HCT116 (cell line): Measurements from ENCODE around the gene NDUFB10. TPM values are rescaled to one million over a fixed set of nuclear protein-coding genes. Genes with fewer than 3 reads are reported as not detected.

ENCODE experiments used
- ATAC-seq: fragments of 200-7000 bp; cut with Tn5 transposase; 2 replicates; pipeline ENCODE4 v1.9.1; 2020; ENCODE audit warnings: mild to moderate bottlenecking, moderate library complexity
- BruUV-seq: library from RNA; stranded (reverse); fragments of 400-500 nt; replicated peaks from 2 replicates; lab custom pipeline; 2021; lab: Mats Ljungman, UMichigan
- CTCF ChIA-PET: fragments of 300-600 bp; sonication (Branson Sonifier 250); formaldehyde crosslinking; loops from one replicate; lab custom pipeline; 2021; ENCODE audit warnings: antibody characterized with exemption; lab: Charles Lee
- POLR2A ChIA-PET: fragments of 300-600, 350-600 bp; sonication (Branson Sonifier 250); formaldehyde crosslinking; loops from one replicate; lab custom pipeline; 2021; ENCODE audit warnings: antibody characterized with exemption; lab: Charles Lee
- RAD21 ChIA-PET, 2 experiments: fragments of 300-600 bp; sonication (Branson Sonifier 250); formaldehyde crosslinking; loops; one replicate each; lab custom pipeline; 2023; ENCODE audit warnings: low total read pairs in 2 of 2; ENCODE audit not compliant: uncharacterized antibody in 2 of 2, unreplicated experiment in 2 of 2, low non-redundant PET in 1 of 2; lab: Charles Lee
- DNase-seq: peaks from one replicate; pipeline ENCODE4 v3.0.0-alpha.2; 2010; ENCODE audit warnings: low read depth, low spot score
- H2AFZ ChIP-seq: fragments of 200-600 bp; shearing (Covaris generic), sonication (generic); 2 replicates; pipeline ENCODE4 v1.6.1; 2017; ENCODE audit warnings: low read depth, mixed run types, mixed read lengths, antibody characterized with exemption, low read length; ENCODE audit not compliant: poor library complexity, severe bottlenecking
- H3K27ac ChIP-seq: 2 replicates; pipeline ENCODE4 v1.5.1; 2012; ENCODE audit warnings: low read depth, low read length
- H3K27me3 ChIP-seq: fragments of 200-600 bp; sonication (generic); 2 replicates; pipeline ENCODE4 v1.6.1; 2016; ENCODE audit warnings: mixed run types, low read length, mixed read lengths; ENCODE audit not compliant: insufficient read depth
- H3K36me3 ChIP-seq, 2 experiments: fragments of 200-500 bp in 1 of 2; fragments of 200-600 bp in 1 of 2; sonication (Bioruptor generic) in 1 of 2; sonication (generic) in 1 of 2; 2 replicates each; pipeline versions ENCODE4 v1.5.1 to v1.6.1; 2014 to 2016; ENCODE audit warnings: low read length in 2 of 2, inconsistent platforms in 1 of 2, mixed read lengths in 1 of 2, mixed run types in 1 of 2; ENCODE audit not compliant: insufficient read depth in 2 of 2, control insufficient read depth in 1 of 2
- H3K4me1 ChIP-seq, 2 experiments: fragments of 200-600 bp in 1 of 2; sonication (generic) in 1 of 2; 2 replicates each; pipeline versions ENCODE4 v1.5.1 to v1.6.1; 2012 to 2017; ENCODE audit warnings: low read length in 2 of 2, inconsistent platforms in 1 of 2, mild to moderate bottlenecking in 1 of 2, mixed read lengths in 1 of 2, mixed run types in 1 of 2, moderate library complexity in 1 of 2; ENCODE audit not compliant: insufficient read depth in 2 of 2, control insufficient read depth in 1 of 2
- H3K4me2 ChIP-seq: fragments of 200-600 bp; sonication (generic); 2 replicates; pipeline ENCODE4 v1.6.1; 2017; ENCODE audit warnings: mixed run types, low read length, mixed read lengths
- H3K4me3 ChIP-seq, 2 experiments: fragments of 200-600 bp in 1 of 2; sonication (generic) in 1 of 2; replicated peaks in 1 of 2; 2 replicates each; pipeline ENCODE4 v1.5.1; 2011 to 2016; ENCODE audit warnings: low read length in 2 of 2, control low read depth in 1 of 2, low read depth in 1 of 2, mild to moderate bottlenecking in 1 of 2, mixed read lengths in 1 of 2, mixed run types in 1 of 2
- H3K79me2 ChIP-seq: fragments of 200-600 bp; sonication (generic); 2 replicates; pipeline ENCODE4 v1.6.1; 2017; ENCODE audit warnings: mild to moderate bottlenecking, mixed run types, low read length, moderate library complexity, mixed read lengths; ENCODE audit not compliant: insufficient read depth
- H3K9ac ChIP-seq: fragments of 200-600 bp; sonication (generic); 2 replicates; pipeline ENCODE4 v1.6.1; 2016; ENCODE audit warnings: low read length, mixed read lengths
- H3K9me2 ChIP-seq: fragments of 200-600 bp; sonication (generic), shearing (Covaris generic); 2 replicates; pipeline ENCODE4 v1.6.1; 2017; ENCODE audit warnings: mixed run types, mild to moderate bottlenecking, moderate library complexity; ENCODE audit not compliant: insufficient read depth
- H3K9me3 ChIP-seq, 2 experiments: fragments of 200-500 bp in 1 of 2; fragments of 200-600 bp in 1 of 2; sonication (Bioruptor generic) in 1 of 2; sonication (generic) in 1 of 2; 2 replicates each; pipeline ENCODE4 v1.6.1; 2014 to 2017; ENCODE audit warnings: low read length in 2 of 2, mixed read lengths in 2 of 2, inconsistent platforms in 1 of 2, low read depth in 1 of 2, mild to moderate bottlenecking in 1 of 2, mixed run types in 1 of 2, moderate library complexity in 1 of 2; ENCODE audit not compliant: control insufficient read depth in 1 of 2, insufficient read depth in 1 of 2
- H4K20me1 ChIP-seq: fragments of 200-600 bp; sonication (generic), shearing (Covaris generic); 2 replicates; pipeline ENCODE4 v1.6.1; 2017; ENCODE audit warnings: mixed run types, mild to moderate bottlenecking, moderate library complexity; ENCODE audit not compliant: insufficient read depth
- EZH2phosphoT487 ChIP-seq: fragments of 200-600 bp; IDR thresholded peaks from 2 replicates; pipeline ENCODE4 v1.6.1; 2018; ENCODE audit warnings: antibody characterized with exemption, borderline replicate concordance
- JUND ChIP-seq: IDR thresholded peaks from 2 replicates; pipeline ENCODE4 v1.6.1; 2012
- TCF7L2 ChIP-seq: IDR thresholded peaks from 2 replicates; pipeline ENCODE4 v1.7.0; 2011; ENCODE audit warnings: borderline replicate concordance, inconsistent platforms; ENCODE audit not compliant: insufficient read depth, insufficient read length; ENCODE audit errors: extremely low read depth
- YY1 ChIP-seq: IDR thresholded peaks from 2 replicates; pipeline ENCODE4 v1.6.1; 2011; ENCODE audit warnings: low read length, low read depth, moderate library complexity, mild to moderate bottlenecking; ENCODE audit not compliant: insufficient replicate concordance; ENCODE audit errors: extremely low read depth
- intact Hi-C: fragments of 100-400 bp; cut with micrococcal nuclease; formaldehyde crosslinking; loops from 2 replicates; pipeline ENCODE4 v1.10.0; 2022
- total RNA-seq: library from RNA; stranded (reverse); gene quantifications from one replicate; pipeline ENCODE4 v1.2.1, GENCODE V29; 2021; ENCODE audit not compliant: unreplicated experiment

Gene NDUFB10
- total RNA-seq, 1 experiment from 2014 or later, result 273 TPM

DNA sequence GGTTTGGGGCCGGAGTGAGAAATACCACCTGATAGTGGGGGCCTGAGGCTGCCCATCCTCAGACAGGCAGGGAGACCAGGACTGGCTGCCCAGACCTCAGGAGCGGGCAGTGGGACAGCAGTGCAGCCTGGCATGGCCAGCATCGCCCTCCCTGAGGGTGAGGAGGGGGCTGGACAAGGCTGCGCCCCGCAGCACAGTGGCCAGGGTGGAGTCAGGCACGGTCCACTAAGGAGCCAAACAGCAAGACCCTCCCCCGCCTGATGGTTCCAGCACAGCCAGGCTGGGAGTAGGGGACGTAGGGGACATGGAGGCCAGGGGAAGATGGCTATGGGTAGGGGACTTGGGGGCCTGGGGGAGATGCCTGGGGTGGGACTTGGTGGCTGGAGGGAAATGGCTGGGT, 47.0 kb downstream of the NDUFB10 start (continued):
- TF ChIP-seq EZH2phosphoT487 (no peak), TCF7L2 (no peak), JUND (no peak)

DNA sequence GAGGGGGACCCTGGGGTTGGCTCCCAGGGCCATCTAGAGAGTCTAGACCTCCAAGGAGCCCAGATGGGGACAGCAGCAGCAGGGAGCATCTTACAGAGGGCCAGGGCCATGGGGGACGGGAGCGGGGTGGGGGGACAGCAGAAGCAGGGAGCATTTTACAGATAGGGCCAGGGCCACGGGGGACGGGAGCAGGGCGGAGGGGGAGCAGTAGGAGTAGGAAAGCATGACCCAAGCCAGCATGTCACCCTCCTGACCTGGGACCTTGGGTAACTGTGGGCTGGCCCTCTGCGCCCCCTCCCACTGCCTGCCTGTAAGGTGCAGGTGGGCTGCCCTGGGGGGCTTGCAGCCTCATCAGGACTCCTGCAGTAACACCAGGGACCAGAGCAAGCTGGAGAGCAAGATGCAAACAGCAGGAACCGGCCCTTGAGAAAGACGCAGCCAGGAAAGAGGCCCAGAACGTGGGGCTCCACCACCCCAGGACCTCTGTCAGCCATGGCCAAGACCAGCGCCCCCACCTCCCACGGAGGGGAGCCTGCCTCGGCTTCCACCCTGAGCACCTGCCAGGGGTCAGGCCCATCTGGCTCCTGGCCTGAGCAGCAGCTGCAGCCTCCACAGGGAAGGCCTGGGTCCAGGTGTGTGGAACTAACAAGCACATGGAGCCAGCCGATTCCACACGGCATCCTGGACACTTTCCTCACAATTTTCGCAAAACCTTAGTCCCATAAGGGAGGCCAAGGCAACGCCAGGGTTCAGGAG, 47.9 kb downstream of the NDUFB10 start:
- H3K79me2 ChIP-seq, result peaks cover 78% of the 10 kb centered on the region
- POLR2A ChIA-PET, result interaction anchor here (0.6 to 1.4 kb wide), 3 partner anchors 9 to 148 kb away, joined by 3 read pairs; partner anchors contain the start of genes NPW and TRAF7
- no peaks in the 10 kb centered on the region for H3K9me3 ChIP-seq
- H3K27ac ChIP-seq, result peak overlapping the region; percentile 92
- no peak for TF ChIP-seq YY1
- DNase-seq (no peak), ATAC-seq (no peak)
- CTCF ChIA-PET, result interaction anchor here (1.2 kb wide), 1 partner anchor 133 kb away, joined by 5 read pairs; no protein-coding TSS in a partner anchor
- H4K20me1 ChIP-seq, result peaks cover 9% of the 10 kb centered on the region; the same call in 1 of the 2 replicates
- RAD21 ChIA-PET, result no interaction called here
- H3K4me2 ChIP-seq, result peak overlapping the region; percentile 92
- intact Hi-C loops, result no loop called here
- H2AFZ ChIP-seq, result no peak overlapping the region
- peak overlapping the region; percentile 97 for H3K9ac ChIP-seq
- H3K9me2 ChIP-seq, result no peaks in the 10 kb centered on the region
- H3K36me3 ChIP-seq, result peaks cover 6 to 19% of the 10 kb centered on the region in 2 experiments; a peak in 3 of 4 replicates
- no peaks in the 10 kb centered on the region for H3K27me3 ChIP-seq
- peaks cover 28 to 62% of the 10 kb centered on the region in 2 experiments for H3K4me1 ChIP-seq
- no TSS peak for BruUV-seq
- H3K4me3 ChIP-seq, result peak overlapping the region in 1 of 2 experiments; percentile 79; a peak in 1 of 4 replicates
